CD14-positive monocyte (primary cell): ENCODE measurements around the gene STRIP1. TPM values are rescaled to one million over a fixed set of nuclear protein-coding genes. Genes with fewer than 3 reads are reported as not detected.

Experiments used
- DNase-seq, 3 donors: peaks; one replicate each; pipeline ENCODE4 v3.0.0-alpha.2; 2011 to 2022
- H2AFZ ChIP-seq: 2 replicates; pipeline ENCODE4 v1.6.0; 2012; ENCODE audit warnings: mild to moderate bottlenecking, low read depth, low read length, inconsistent platforms; ENCODE audit not compliant: insufficient read depth, poor library complexity, severe bottlenecking
- H3K27ac ChIP-seq, 2 donors: 1 replicate in 1 of 2; 2 replicates in 1 of 2; pipeline ENCODE4 v1.5.1; 2012 to 2013; ENCODE audit warnings: low read length in 2 of 2, control low read depth in 1 of 2, inconsistent platforms in 1 of 2, low read depth in 1 of 2, mild to moderate bottlenecking in 1 of 2
- H3K27me3 ChIP-seq, 2 donors: one replicate each; pipeline versions ENCODE4 v1.6.0 to v1.6.1; 2011 to 2013; ENCODE audit warnings: low read length in 2 of 2; ENCODE audit not compliant: control insufficient read depth in 2 of 2, insufficient read depth in 2 of 2
- H3K36me3 ChIP-seq, 2 donors: replicated peaks in 1 of 2; 1 replicate in 1 of 2; 2 replicates in 1 of 2; pipeline versions ENCODE4 v1.5.1 to v1.6.1; 2012 to 2013; ENCODE audit warnings: low read length in 2 of 2, control low read depth in 1 of 2, inconsistent platforms in 1 of 2, mild to moderate bottlenecking in 1 of 2; ENCODE audit not compliant: insufficient read depth in 2 of 2, control insufficient read depth in 1 of 2
- H3K4me1 ChIP-seq, 2 donors: 1 replicate in 1 of 2; 2 replicates in 1 of 2; pipeline versions ENCODE4 v1.5.1 to v1.6.1; 2012 to 2013; ENCODE audit warnings: low read length in 2 of 2, control low read depth in 1 of 2, inconsistent platforms in 1 of 2, mild to moderate bottlenecking in 1 of 2, moderate library complexity in 1 of 2; ENCODE audit not compliant: insufficient read depth in 2 of 2, control insufficient read depth in 1 of 2
- H3K4me2 ChIP-seq: replicated peaks from 2 replicates; pipeline ENCODE3; 2012; ENCODE audit warnings: low read length, moderate library complexity, mild to moderate bottlenecking; ENCODE audit not compliant: poor library complexity, severe bottlenecking; ENCODE audit errors: extremely low read depth
- H3K4me3 ChIP-seq, 3 experiments: fragments of 200-600 bp in 1 of 3; sonication (generic) in 1 of 3; replicated peaks in 1 of 3; 1 replicate in 2 of 3; 2 replicates in 1 of 3; pipeline ENCODE4 v1.5.1; 2011 to 2013; ENCODE audit warnings: low read length in 3 of 3, mild to moderate bottlenecking in 3 of 3, control low read depth in 2 of 3, low read depth in 2 of 3, inconsistent platforms in 1 of 3, moderate library complexity in 1 of 3
- H3K79me2 ChIP-seq: 2 replicates; pipeline ENCODE4 v1.6.0; 2012; ENCODE audit warnings: mild to moderate bottlenecking, control low read depth, inconsistent platforms, low read length, moderate library complexity; ENCODE audit not compliant: insufficient read depth
- H3K9ac ChIP-seq: 2 replicates; pipeline ENCODE4 v1.6.0; 2017; ENCODE audit warnings: low read length, mild to moderate bottlenecking; ENCODE audit not compliant: insufficient read depth, poor library complexity, severe bottlenecking
- H3K9me3 ChIP-seq, 2 donors: replicated peaks in 1 of 2; 1 replicate in 1 of 2; 2 replicates in 1 of 2; pipeline versions ENCODE4 v1.5.1 to v1.6.1; 2012 to 2013; ENCODE audit warnings: low read length in 2 of 2, control low read depth in 1 of 2; ENCODE audit not compliant: control insufficient read depth in 1 of 2, insufficient read depth in 1 of 2
- H4K20me1 ChIP-seq: 2 replicates; pipeline ENCODE4 v1.6.0; 2012; ENCODE audit warnings: mild to moderate bottlenecking, low read length, control low read depth, moderate library complexity; ENCODE audit not compliant: insufficient read depth
- H3K27ac Mint-ChIP-seq, 7 donors: one replicate each; pipeline ENCODE4 v1.8.0; 2020; ENCODE audit warnings: mild to moderate bottlenecking in 7 of 7, mixed read lengths in 7 of 7, moderate library complexity in 6 of 7, inconsistent platforms in 2 of 7
- H3K27me3 Mint-ChIP-seq, 3 donors: one replicate each; pipeline ENCODE4 v1.8.0; 2021 to 2022; ENCODE audit warnings: low read depth in 3 of 3, mild to moderate bottlenecking in 3 of 3, mixed read lengths in 3 of 3, moderate library complexity in 3 of 3, inconsistent platforms in 1 of 3
- H3K36me3 Mint-ChIP-seq, 2 donors: one replicate each; pipeline ENCODE4 v1.8.0; 2020; ENCODE audit warnings: mixed read lengths in 2 of 2, inconsistent platforms in 1 of 2, mild to moderate bottlenecking in 1 of 2
- H3K4me1 Mint-ChIP-seq: one replicate; pipeline ENCODE4 v1.8.0; 2020; ENCODE audit warnings: mild to moderate bottlenecking, mixed read lengths
- H3K4me3 Mint-ChIP-seq, 2 donors: one replicate each; pipeline ENCODE4 v1.8.0; 2020; ENCODE audit warnings: mild to moderate bottlenecking in 2 of 2, mixed read lengths in 2 of 2, moderate library complexity in 1 of 2
- H3K9me3 Mint-ChIP-seq, 7 donors: one replicate each; pipeline ENCODE4 v1.8.0; 2020 to 2022; ENCODE audit warnings: mixed read lengths in 7 of 7, mild to moderate bottlenecking in 6 of 7, moderate library complexity in 6 of 7, inconsistent platforms in 2 of 7
- WGBS: methylation state at CpG from one replicate; pipeline ENCODE4 v1.1.5; 2013; ENCODE audit warnings: missing lambda C conversion rate; ENCODE audit not compliant: insufficient coverage; 5-methylcytosine and 5-hydroxymethylcytosine counted together
- intact Hi-C, 2 donors: fragments of 100-400 bp; cut with micrococcal nuclease; formaldehyde crosslinking; loops; one replicate each; pipeline versions ENCODE4 v1.15.0 to v1.15.1; 2023
- polyA plus RNA-seq, 3 donors: library from polyadenylated mRNA; depleted of rRNA in 1 of 3; unstranded in 2 of 3; stranded (reverse) in 1 of 3; fragments of 300-500 nt in 2 of 3; fragments of >200 nt in 1 of 3; fragmentation: Illumina TruSeq in 2 of 3; gene quantifications; 1 replicate in 2 of 3; 2 replicates in 1 of 3; pipeline ENCODE4 v1.2.3, GENCODE V29; 2012 to 2021
- TF ChIP-seq, protein P1 (sequence below): fragments of 200-600 bp; IDR thresholded peaks from one replicate; pipeline ENCODE4 v1.8.0; 2022; ENCODE audit warnings: antibody characterized with exemption, mild to moderate bottlenecking

The STRIP1 gene
- polyA plus RNA-seq, 3 donors: 8.9 to 33.6 (median 11.0) TPM

DNA sequence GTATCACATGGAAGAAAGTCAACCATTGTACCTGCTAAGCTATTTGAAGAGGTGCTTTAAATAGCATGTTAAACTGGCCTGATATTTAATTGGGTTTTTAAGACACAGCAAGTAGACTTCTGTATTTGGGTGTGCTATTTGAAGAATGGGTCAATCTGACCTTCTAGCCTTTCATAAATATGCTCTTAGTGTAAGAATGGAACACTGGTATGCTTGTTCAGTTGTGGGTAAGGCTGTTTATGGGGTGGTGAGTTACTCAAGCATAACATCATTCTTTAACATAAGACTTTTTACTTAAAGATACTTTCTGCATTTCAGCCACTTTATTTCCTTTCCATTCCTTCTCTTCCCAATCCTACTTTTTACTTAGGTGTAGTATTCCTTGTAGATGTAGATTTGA is 28.5 kb upstream of the STRIP1 start:
- intact Hi-C loops: no loop called here
- Mint-ChIP-seq H3K27me3 (peaks cover 0 to 2% (median 0%) of the 10 kb centered on the region in 3 donors), H3K36me3 (peaks cover 34% of the 10 kb centered on the region in 2 donors), H3K9me3 (no peaks in the 10 kb centered on the region), H3K27ac (no peak overlapping the region), H3K4me1 (peaks cover 21% of the 10 kb centered on the region), H3K4me3 (no peak overlapping the region)
- H3K4me2 ChIP-seq: no peak overlapping the region
- H3K27ac ChIP-seq: no peak overlapping the region
- H3K9ac ChIP-seq: no peak overlapping the region
- H3K4me1 ChIP-seq: peaks cover 8 to 15% of the 10 kb centered on the region in 2 donors
- no peaks in the 10 kb centered on the region for H3K9me3 ChIP-seq
- DNase-seq: no peak
- H3K4me3 ChIP-seq: no peak overlapping the region
- TF ChIP-seq, protein P1, sequence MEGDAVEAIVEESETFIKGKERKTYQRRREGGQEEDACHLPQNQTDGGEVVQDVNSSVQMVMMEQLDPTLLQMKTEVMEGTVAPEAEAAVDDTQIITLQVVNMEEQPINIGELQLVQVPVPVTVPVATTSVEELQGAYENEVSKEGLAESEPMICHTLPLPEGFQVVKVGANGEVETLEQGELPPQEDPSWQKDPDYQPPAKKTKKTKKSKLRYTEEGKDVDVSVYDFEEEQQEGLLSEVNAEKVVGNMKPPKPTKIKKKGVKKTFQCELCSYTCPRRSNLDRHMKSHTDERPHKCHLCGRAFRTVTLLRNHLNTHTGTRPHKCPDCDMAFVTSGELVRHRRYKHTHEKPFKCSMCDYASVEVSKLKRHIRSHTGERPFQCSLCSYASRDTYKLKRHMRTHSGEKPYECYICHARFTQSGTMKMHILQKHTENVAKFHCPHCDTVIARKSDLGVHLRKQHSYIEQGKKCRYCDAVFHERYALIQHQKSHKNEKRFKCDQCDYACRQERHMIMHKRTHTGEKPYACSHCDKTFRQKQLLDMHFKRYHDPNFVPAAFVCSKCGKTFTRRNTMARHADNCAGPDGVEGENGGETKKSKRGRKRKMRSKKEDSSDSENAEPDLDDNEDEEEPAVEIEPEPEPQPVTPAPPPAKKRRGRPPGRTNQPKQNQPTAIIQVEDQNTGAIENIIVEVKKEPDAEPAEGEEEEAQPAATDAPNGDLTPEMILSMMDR: no peak
- H3K79me2 ChIP-seq: peaks cover 36% of the 10 kb centered on the region
- H3K27me3 ChIP-seq: no peaks in the 10 kb centered on the region
- peaks cover 22 to 43% of the 10 kb centered on the region in 2 donors for H3K36me3 ChIP-seq
- peaks cover 60% of the 10 kb centered on the region for H4K20me1 ChIP-seq
- no peak overlapping the region for H2AFZ ChIP-seq

DNA sequence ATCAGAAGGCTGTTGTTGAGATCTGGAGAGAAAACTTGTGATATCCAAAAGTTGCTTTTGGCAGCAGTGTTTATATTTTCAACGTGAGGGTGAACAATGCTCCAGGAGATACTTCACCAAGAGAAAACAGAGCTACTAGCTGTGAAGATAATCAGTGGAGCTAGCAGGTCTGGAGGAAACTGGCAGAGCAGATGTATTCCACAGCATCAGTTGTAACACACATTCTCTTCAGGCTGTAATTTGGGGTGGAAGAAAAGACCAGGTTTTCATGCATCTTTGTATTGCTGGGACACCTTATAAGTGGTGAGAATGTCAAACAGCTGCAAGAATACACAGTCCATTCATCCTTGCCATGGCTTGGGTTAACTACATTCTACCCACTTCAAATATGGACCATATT is 27.9 kb upstream of the STRIP1 start:
- Histone ChIP-seq H3K4me1 (peaks cover 13 to 20% of the 10 kb centered on the region in 2 donors), H3K79me2 (peaks cover 32% of the 10 kb centered on the region), H3K27me3 (no peaks in the 10 kb centered on the region), H3K27ac (no peak overlapping the region), H3K9ac (no peak overlapping the region), H2AFZ (no peak overlapping the region), H3K9me3 (no peaks in the 10 kb centered on the region), H3K36me3 (peaks cover 25 to 49% of the 10 kb centered on the region in 2 donors), H4K20me1 (peaks cover 60% of the 10 kb centered on the region), H3K4me2 (no peak overlapping the region), H3K4me3 (no peak overlapping the region)
- Mint-ChIP-seq H3K27me3 (peaks cover 0 to 2% (median 0%) of the 10 kb centered on the region in 3 donors), H3K9me3 (no peaks in the 10 kb centered on the region), H3K27ac (no peak overlapping the region), H3K36me3 (peaks cover 39 to 40% of the 10 kb centered on the region in 2 donors), H3K4me1 (peaks cover 26% of the 10 kb centered on the region), H3K4me3 (no peak overlapping the region)
- DNase-seq: no peak
- TF ChIP-seq, protein P1: no peak
- intact Hi-C loops: no loop called here
- no CpG with 5 or more reads among the region's 1 CpG for WGBS
